K562 (cell line): ENCODE data around the gene PHPT1.

Experiments used
- NBN ChIP-seq: fragments of 450-650 bp; IDR thresholded peaks from 2 replicates; pipeline ENCODE4 v1.6.1; 2016; ENCODE audit warnings: low read depth, mild to moderate bottlenecking
- PHB2 ChIP-seq: fragments of 450-650 bp; IDR thresholded peaks from 2 replicates; pipeline ENCODE4 v1.6.1; 2017; ENCODE audit warnings: low read depth
- POLR2A ChIP-seq: fragments of 450-650 bp; conservative IDR thresholded peaks from 2 replicates; pipeline ENCODE4 v1.6.1; 2016
- POLR2AphosphoS5 ChIP-seq: IDR thresholded peaks from 2 replicates; pipeline ENCODE4 v1.6.1; 2011; ENCODE audit warnings: mild to moderate bottlenecking, low read depth, low read length, moderate library complexity; ENCODE audit not compliant: control insufficient read depth, insufficient read depth
- SMARCE1 ChIP-seq: fragments of 450-650 bp; IDR thresholded peaks from 2 replicates; pipeline ENCODE4 v1.7.1; 2016; ENCODE audit warnings: mild to moderate bottlenecking
- ZNF830 ChIP-seq: fragments of 250-450 bp; sonication (Bioruptor Pico); IDR thresholded peaks from 2 replicates; pipeline ENCODE4 v1.5.0; 2021; ENCODE audit warnings: mild to moderate bottlenecking

DNA sequence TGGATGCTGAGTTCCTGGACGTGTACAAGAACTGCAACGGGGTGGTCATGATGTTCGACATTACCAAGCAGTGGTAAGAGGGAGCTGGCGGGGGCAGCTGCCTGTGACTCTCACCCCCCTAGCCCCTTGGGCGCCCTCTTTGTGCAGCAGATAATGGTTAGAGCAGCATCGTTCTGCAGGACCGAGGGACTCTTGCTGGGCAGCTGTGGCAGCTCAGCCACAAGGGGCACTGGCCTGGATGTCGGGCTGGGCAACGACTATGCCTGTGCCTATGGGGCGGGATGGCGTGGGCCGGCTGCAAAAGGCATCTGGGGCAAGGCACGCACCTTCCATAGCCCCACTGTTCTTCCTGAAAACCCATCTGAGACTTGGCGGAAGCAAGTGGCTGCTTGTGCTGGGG, 19.8 kb upstream of the PHPT1 start:
- TF ChIP-seq PHB2 (no peak), ZNF830 (no peak), SMARCE1 (no peak), NBN (no peak), POLR2AphosphoS5 (no peak), POLR2A (no peak)
